GM23338 (cell line): ENCODE results near the gene ZKSCAN4. TPM values are rescaled to one million over a fixed set of nuclear protein-coding genes. Genes with fewer than 3 reads are reported as not detected.

ENCODE experiments used
- CREB1 ChIP-seq: fragments of 250-450 bp; sonication (Bioruptor Pico); IDR thresholded peaks from 2 replicates; pipeline ENCODE4 v1.5.0; 2020; ENCODE audit warnings: low read depth, mild to moderate bottlenecking, moderate library complexity
- STAT1 ChIP-seq: IDR thresholded peaks from one replicate; pipeline ENCODE4 v1.6.1; 2016; ENCODE audit warnings: antibody characterized with exemption; ENCODE audit not compliant: unreplicated experiment
- ZNF114 ChIP-seq: fragments of 250-450 bp; sonication (Bioruptor Pico); IDR thresholded peaks from 2 replicates; pipeline ENCODE4 v1.5.0; 2020; ENCODE audit warnings: mild to moderate bottlenecking, moderate library complexity
- ZNF331 ChIP-seq: fragments of 250-450 bp; sonication (Bioruptor Pico); IDR thresholded peaks from 2 replicates; pipeline ENCODE4 v1.5.0; 2020; ENCODE audit warnings: low read depth, mild to moderate bottlenecking, moderate library complexity
- polyA plus RNA-seq: library from polyadenylated mRNA; unstranded; fragments of >200 nt; fragmentation: Nextera tagmentation; extraction: Ambion mirVana; gene quantifications from 2 replicates; pipeline ENCODE4 v1.2.1, GENCODE V29; 2016
- total RNA-seq: library from RNA; depleted of rRNA; stranded (reverse); fragments of >200 nt; shearing (Covaris generic); gene quantifications from 2 replicates; pipeline ENCODE4 v1.2.3, GENCODE V29; 2014
- TF ChIP-seq, protein P1 (sequence below): fragments of 250-450 bp; sonication (Bioruptor Pico); IDR thresholded peaks from 2 replicates; pipeline ENCODE4 v1.5.0; 2020; ENCODE audit warnings: mild to moderate bottlenecking, moderate library complexity
- TF ChIP-seq, protein P2 (sequence below): IDR thresholded peaks from one replicate; pipeline ENCODE4 v1.6.1; 2018; ENCODE audit warnings: antibody characterized with exemption; ENCODE audit not compliant: unreplicated experiment
- TF ChIP-seq, protein P3 (sequence below), 2 experiments: fragments of 200-600 bp in 1 of 2; sonication (generic) in 1 of 2; conservative IDR thresholded peaks; 2 replicates each; pipeline versions ENCODE4 v1.5.1 to v1.6.1; 2016 to 2017; ENCODE audit warnings: antibody characterized with exemption in 2 of 2, low read depth in 2 of 2, mild to moderate bottlenecking in 2 of 2, moderate library complexity in 1 of 2
- TF ChIP-seq, protein P4 (sequence below): IDR thresholded peaks from 2 replicates; pipeline ENCODE4 v1.6.1; 2016; ENCODE audit warnings: antibody characterized with exemption

ZKSCAN4 gene
- total and polyA plus RNA-seq, 2 experiments from 2014 or later: 2.8 to 5.9 TPM

DNA sequence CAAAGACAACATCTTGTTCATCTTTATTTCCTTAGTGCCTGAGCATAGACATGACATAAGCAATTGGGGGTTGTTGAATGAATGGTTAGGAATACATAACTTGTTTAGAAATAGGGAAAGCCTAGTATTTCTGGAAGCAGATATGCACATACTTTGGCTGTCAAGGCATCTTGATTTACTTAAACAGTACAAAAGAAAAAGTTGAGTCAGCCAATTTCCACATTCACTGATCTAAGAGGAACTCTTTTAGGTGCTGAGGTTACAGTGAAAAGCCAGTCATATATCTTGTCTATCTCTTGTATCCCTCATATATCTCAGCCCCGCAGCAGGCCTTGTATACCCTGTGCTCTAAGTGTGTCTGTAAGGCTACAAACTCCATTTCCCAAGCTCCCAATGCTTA is 11.6 kb downstream of the ZKSCAN4 start (continued):
- TF ChIP-seq, protein P1, sequence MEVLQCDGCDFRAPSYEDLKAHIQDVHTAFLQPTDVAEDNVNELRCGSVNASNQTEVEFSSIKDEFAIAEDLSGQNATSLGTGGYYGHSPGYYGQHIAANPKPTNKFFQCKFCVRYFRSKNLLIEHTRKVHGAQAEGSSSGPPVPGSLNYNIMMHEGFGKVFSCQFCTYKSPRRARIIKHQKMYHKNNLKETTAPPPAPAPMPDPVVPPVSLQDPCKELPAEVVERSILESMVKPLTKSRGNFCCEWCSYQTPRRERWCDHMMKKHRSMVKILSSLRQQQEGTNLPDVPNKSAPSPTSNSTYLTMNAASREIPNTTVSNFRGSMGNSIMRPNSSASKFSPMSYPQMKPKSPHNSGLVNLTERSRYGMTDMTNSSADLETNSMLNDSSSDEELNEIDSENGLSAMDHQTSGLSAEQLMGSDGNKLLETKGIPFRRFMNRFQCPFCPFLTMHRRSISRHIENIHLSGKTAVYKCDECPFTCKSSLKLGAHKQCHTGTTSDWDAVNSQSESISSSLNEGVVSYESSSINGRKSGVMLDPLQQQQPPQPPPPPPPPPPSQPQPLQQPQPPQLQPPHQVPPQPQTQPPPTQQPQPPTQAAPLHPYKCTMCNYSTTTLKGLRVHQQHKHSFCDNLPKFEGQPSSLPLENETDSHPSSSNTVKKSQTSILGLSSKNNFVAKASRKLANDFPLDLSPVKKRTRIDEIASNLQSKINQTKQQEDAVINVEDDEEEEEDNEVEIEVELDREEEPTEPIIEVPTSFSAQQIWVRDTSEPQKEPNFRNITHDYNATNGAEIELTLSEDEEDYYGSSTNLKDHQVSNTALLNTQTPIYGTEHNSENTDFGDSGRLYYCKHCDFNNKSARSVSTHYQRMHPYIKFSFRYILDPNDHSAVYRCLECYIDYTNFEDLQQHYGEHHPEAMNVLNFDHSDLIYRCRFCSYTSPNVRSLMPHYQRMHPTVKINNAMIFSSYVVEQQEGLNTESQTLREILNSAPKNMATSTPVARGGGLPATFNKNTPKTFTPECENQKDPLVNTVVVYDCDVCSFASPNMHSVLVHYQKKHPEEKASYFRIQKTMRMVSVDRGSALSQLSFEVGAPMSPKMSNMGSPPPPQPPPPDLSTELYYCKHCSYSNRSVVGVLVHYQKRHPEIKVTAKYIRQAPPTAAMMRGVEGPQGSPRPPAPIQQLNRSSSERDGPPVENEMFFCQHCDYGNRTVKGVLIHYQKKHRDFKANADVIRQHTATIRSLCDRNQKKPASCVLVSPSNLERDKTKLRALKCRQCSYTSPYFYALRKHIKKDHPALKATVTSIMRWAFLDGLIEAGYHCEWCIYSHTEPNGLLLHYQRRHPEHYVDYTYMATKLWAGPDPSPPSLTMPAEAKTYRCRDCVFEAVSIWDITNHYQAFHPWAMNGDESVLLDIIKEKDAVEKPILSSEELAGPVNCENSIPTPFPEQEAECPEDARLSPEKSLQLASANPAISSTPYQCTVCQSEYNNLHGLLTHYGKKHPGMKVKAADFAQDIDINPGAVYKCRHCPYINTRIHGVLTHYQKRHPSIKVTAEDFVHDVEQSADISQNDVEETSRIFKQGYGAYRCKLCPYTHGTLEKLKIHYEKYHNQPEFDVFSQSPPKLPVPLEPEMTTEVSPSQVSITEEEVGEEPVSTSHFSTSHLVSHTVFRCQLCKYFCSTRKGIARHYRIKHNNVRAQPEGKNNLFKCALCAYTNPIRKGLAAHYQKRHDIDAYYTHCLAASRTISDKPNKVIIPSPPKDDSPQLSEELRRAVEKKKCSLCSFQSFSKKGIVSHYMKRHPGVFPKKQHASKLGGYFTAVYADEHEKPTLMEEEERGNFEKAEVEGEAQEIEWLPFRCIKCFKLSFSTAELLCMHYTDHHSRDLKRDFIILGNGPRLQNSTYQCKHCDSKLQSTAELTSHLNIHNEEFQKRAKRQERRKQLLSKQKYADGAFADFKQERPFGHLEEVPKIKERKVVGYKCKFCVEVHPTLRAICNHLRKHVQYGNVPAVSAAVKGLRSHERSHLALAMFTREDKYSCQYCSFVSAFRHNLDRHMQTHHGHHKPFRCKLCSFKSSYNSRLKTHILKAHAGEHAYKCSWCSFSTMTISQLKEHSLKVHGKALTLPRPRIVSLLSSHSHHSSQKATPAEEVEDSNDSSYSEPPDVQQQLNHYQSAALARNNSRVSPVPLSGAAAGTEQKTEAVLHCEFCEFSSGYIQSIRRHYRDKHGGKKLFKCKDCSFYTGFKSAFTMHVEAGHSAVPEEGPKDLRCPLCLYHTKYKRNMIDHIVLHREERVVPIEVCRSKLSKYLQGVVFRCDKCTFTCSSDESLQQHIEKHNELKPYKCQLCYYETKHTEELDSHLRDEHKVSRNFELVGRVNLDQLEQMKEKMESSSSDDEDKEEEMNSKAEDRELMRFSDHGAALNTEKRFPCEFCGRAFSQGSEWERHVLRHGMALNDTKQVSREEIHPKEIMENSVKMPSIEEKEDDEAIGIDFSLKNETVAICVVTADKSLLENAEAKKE (CRISPR knock-in tag): no peak
- TF ChIP-seq STAT1 (no peak), ZNF114 (no peak), CREB1 (no peak), ZNF331 (CRISPR knock-in tag) (no peak)
- TF ChIP-seq, protein P2, sequence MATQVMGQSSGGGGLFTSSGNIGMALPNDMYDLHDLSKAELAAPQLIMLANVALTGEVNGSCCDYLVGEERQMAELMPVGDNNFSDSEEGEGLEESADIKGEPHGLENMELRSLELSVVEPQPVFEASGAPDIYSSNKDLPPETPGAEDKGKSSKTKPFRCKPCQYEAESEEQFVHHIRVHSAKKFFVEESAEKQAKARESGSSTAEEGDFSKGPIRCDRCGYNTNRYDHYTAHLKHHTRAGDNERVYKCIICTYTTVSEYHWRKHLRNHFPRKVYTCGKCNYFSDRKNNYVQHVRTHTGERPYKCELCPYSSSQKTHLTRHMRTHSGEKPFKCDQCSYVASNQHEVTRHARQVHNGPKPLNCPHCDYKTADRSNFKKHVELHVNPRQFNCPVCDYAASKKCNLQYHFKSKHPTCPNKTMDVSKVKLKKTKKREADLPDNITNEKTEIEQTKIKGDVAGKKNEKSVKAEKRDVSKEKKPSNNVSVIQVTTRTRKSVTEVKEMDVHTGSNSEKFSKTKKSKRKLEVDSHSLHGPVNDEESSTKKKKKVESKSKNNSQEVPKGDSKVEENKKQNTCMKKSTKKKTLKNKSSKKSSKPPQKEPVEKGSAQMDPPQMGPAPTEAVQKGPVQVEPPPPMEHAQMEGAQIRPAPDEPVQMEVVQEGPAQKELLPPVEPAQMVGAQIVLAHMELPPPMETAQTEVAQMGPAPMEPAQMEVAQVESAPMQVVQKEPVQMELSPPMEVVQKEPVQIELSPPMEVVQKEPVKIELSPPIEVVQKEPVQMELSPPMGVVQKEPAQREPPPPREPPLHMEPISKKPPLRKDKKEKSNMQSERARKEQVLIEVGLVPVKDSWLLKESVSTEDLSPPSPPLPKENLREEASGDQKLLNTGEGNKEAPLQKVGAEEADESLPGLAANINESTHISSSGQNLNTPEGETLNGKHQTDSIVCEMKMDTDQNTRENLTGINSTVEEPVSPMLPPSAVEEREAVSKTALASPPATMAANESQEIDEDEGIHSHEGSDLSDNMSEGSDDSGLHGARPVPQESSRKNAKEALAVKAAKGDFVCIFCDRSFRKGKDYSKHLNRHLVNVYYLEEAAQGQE: no peak
- TF ChIP-seq, protein P3, sequence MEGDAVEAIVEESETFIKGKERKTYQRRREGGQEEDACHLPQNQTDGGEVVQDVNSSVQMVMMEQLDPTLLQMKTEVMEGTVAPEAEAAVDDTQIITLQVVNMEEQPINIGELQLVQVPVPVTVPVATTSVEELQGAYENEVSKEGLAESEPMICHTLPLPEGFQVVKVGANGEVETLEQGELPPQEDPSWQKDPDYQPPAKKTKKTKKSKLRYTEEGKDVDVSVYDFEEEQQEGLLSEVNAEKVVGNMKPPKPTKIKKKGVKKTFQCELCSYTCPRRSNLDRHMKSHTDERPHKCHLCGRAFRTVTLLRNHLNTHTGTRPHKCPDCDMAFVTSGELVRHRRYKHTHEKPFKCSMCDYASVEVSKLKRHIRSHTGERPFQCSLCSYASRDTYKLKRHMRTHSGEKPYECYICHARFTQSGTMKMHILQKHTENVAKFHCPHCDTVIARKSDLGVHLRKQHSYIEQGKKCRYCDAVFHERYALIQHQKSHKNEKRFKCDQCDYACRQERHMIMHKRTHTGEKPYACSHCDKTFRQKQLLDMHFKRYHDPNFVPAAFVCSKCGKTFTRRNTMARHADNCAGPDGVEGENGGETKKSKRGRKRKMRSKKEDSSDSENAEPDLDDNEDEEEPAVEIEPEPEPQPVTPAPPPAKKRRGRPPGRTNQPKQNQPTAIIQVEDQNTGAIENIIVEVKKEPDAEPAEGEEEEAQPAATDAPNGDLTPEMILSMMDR (conservative IDR thresholded peaks at IDR 0.05; ENCODE audit: low read depth in 2 of 2): no peak
- TF ChIP-seq, protein P4, sequence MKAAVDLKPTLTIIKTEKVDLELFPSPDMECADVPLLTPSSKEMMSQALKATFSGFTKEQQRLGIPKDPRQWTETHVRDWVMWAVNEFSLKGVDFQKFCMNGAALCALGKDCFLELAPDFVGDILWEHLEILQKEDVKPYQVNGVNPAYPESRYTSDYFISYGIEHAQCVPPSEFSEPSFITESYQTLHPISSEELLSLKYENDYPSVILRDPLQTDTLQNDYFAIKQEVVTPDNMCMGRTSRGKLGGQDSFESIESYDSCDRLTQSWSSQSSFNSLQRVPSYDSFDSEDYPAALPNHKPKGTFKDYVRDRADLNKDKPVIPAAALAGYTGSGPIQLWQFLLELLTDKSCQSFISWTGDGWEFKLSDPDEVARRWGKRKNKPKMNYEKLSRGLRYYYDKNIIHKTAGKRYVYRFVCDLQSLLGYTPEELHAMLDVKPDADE: no peak
